Mesodermal cell (in vitro differentiated cells): ENCODE measurements around the gene CPSF7.
"Not testable (repeated sequence)": the region's sequence is repeated elsewhere in the genome, so short reads cannot be mapped to it uniquely, and the experiment has no call there.

Experiments used
- H3K27ac ChIP-seq: 2 replicates; pipeline ENCODE4 v1.7.0; 2013; ENCODE audit warnings: mild to moderate bottlenecking, low read depth, low read length, moderate library complexity; ENCODE audit not compliant: severe bottlenecking
- H3K36me3 ChIP-seq: 2 replicates; pipeline ENCODE4 v1.7.1; 2013; ENCODE audit warnings: mild to moderate bottlenecking, low read length, moderate library complexity; ENCODE audit not compliant: control insufficient read depth, insufficient read depth
- H3K4me1 ChIP-seq: one replicate; pipeline ENCODE4 v1.7.1; 2013; ENCODE audit warnings: mild to moderate bottlenecking, low read length; ENCODE audit not compliant: insufficient read depth, control insufficient read depth, poor library complexity, severe bottlenecking
- H3K4me3 ChIP-seq: 2 replicates; pipeline ENCODE4 v1.7.0; 2013; ENCODE audit warnings: low read length, control low read depth, mild to moderate bottlenecking; ENCODE audit not compliant: insufficient read depth, poor library complexity, severe bottlenecking; ENCODE audit errors: extremely low read depth
- H3K9me3 ChIP-seq: 2 replicates; pipeline ENCODE4 v1.7.1; 2013; ENCODE audit warnings: mild to moderate bottlenecking, low read length, moderate library complexity; ENCODE audit not compliant: control insufficient read depth
- whole genome bisulfite sequencing, 2 experiments: methylation state at CpG; one replicate each; pipeline ENCODE4 v1.1.5; 2013; ENCODE audit warnings: missing lambda C conversion rate in 2 of 2; ENCODE audit not compliant: insufficient coverage in 2 of 2; 5-methylcytosine and 5-hydroxymethylcytosine counted together

CPSF7 gene

GRCh38 chr11:61439615-61440014, 9.8 kb upstream of the CPSF7 start:
- 100% methylated on average over 1 of the region's 1 CpG; no CpG with 5 or more reads in 1 of the 2 experiments for WGBS, 2 experiments
- H3K9me3 ChIP-seq = no peaks in the 10 kb centered on the region
- H3K36me3 ChIP-seq = peaks cover 87% of the 10 kb centered on the region
- H3K4me3 ChIP-seq = no peak overlapping the region
- no peaks in the 10 kb centered on the region for H3K4me1 ChIP-seq
- H3K27ac ChIP-seq = no peak overlapping the region

GRCh38 chr11:61437496-61437895, 7.7 kb upstream of the CPSF7 start:
- Histone ChIP-seq H3K27ac (no peak overlapping the region), H3K36me3 (peaks cover 85% of the 10 kb centered on the region), H3K4me3 (no peak overlapping the region), H3K9me3 (no peaks in the 10 kb centered on the region), H3K4me1 (no peaks in the 10 kb centered on the region)
- 89 to 100% methylated on average over 3 to 4 of the region's 5 CpGs for WGBS, 2 experiments

- H3K4me3 ChIP-seq = peak overlapping the region; percentile 97
These were observed 1.1 kb upstream of the CPSF7 start for GRCh38 chr11:61430839-61431238.

GRCh38 chr11:61429346-61429690, 457 bp downstream of the CPSF7 start:
- 0% methylated on average over 13 to 23 of the region's 37 CpGs for WGBS, 2 experiments
- Histone ChIP-seq H3K4me1 (peaks cover 9% of the 10 kb centered on the region), H3K9me3 (no peaks in the 10 kb centered on the region), H3K4me3 (peak overlapping the region; percentile 97), H3K27ac (peak overlapping the region; percentile 99), H3K36me3 (peaks cover 68% of the 10 kb centered on the region)

More at GRCh38 chr11:61430839-61431238, 1.1 kb upstream of the CPSF7 start:
- peaks cover 59% of the 10 kb centered on the region for H3K36me3 ChIP-seq
- WGBS, 2 experiments = 91 to 97% methylated on average over 5 of the region's 10 CpGs
- H3K4me1 ChIP-seq, H3K9me3 ChIP-seq, H3K27ac ChIP-seq: not testable (repeated sequence)

- Histone ChIP-seq H3K36me3 (peaks cover 82% of the 10 kb centered on the region), H3K4me3 (no peak overlapping the region), H3K27ac (no peak overlapping the region), H3K9me3 (no peaks in the 10 kb centered on the region), H3K4me1 (peaks cover 9% of the 10 kb centered on the region)
- WGBS, 2 experiments = 100% methylated on average over 1 of the region's 1 CpG
These were observed 4.2 kb downstream of the CPSF7 start for GRCh38 chr11:61425367-61426131.

- Histone ChIP-seq H3K4me3 (no peak overlapping the region), H3K9me3 (no peaks in the 10 kb centered on the region), H3K4me1 (no peaks in the 10 kb centered on the region), H3K27ac (no peak overlapping the region), H3K36me3 (peaks cover 90% of the 10 kb centered on the region)
- 80 to 100% methylated on average over 1 of the region's 3 CpGs for WGBS, 2 experiments
These were observed 7.5 kb downstream of the CPSF7 start for GRCh38 chr11:61422226-61422625.

- Histone ChIP-seq H3K4me1 (no peaks in the 10 kb centered on the region), H3K27ac (no peak overlapping the region), H3K4me3 (no peak overlapping the region), H3K36me3 (peaks cover 91% of the 10 kb centered on the region), H3K9me3 (no peaks in the 10 kb centered on the region)
These were observed 11.6 kb downstream of the CPSF7 start for GRCh38 chr11:61418136-61418535.

- no peaks in the 10 kb centered on the region for H3K9me3 ChIP-seq
- 86 to 100% methylated on average over 1 of the region's 2 CpGs for WGBS, 2 experiments
- H3K4me1 ChIP-seq = no peaks in the 10 kb centered on the region
- H3K36me3 ChIP-seq = peaks cover 93% of the 10 kb centered on the region
- H3K27ac ChIP-seq = no peak overlapping the region
- no peak overlapping the region for H3K4me3 ChIP-seq
These were observed 12.1 kb downstream of the CPSF7 start for GRCh38 chr11:61417670-61418069.

- Histone ChIP-seq H3K36me3 (peaks cover 93% of the 10 kb centered on the region), H3K4me3 (no peak overlapping the region)
- WGBS, 2 experiments = 89 to 100% methylated on average over 2 to 3 of the region's 3 CpGs
These were observed 12.8 kb downstream of the CPSF7 start for GRCh38 chr11:61416941-61417340.

GRCh38 chr11:61415381-61415780, 14.4 kb downstream of the CPSF7 start:
- Histone ChIP-seq H3K4me3 (no peak overlapping the region), H3K9me3 (no peaks in the 10 kb centered on the region), H3K4me1 (no peaks in the 10 kb centered on the region), H3K36me3 (peaks cover 93% of the 10 kb centered on the region), H3K27ac (no peak overlapping the region)
- 94 to 100% methylated on average over 2 to 3 of the region's 6 CpGs for WGBS, 2 experiments

More at GRCh38 chr11:61416941-61417340, 12.8 kb downstream of the CPSF7 start:
- Histone ChIP-seq H3K4me1 (no peaks in the 10 kb centered on the region), H3K27ac (no peak overlapping the region), H3K9me3 (no peaks in the 10 kb centered on the region)

- 92 to 94% methylated on average over 2 of the region's 2 CpGs for WGBS, 2 experiments
- H3K36me3 ChIP-seq = peaks cover 93% of the 10 kb centered on the region
- H3K9me3 ChIP-seq = no peaks in the 10 kb centered on the region
- no peak overlapping the region for H3K27ac ChIP-seq
- no peaks in the 10 kb centered on the region for H3K4me1 ChIP-seq
- H3K4me3 ChIP-seq = no peak overlapping the region
These were observed 15.2 kb downstream of the CPSF7 start for GRCh38 chr11:61414547-61414946.
